Neutrophil (primary cell): Measurements from ENCODE around the gene CACNA1C.
"Not testable (repeated sequence)": the region's sequence is repeated elsewhere in the genome, so short reads cannot be mapped to it uniquely, and the experiment has no call there.

Experiments used
- H3K27ac ChIP-seq: fragments of 200-600 bp; sonication (generic); 2 replicates; pipeline ENCODE4 v1.5.1; 2016; ENCODE audit warnings: mild to moderate bottlenecking, moderate library complexity
- H3K27me3 ChIP-seq: fragments of 200-600 bp; sonication (generic); 2 replicates; pipeline ENCODE4 v1.6.0; 2016; ENCODE audit warnings: mild to moderate bottlenecking
- H3K36me3 ChIP-seq: fragments of 200-600 bp; sonication (generic); 2 replicates; pipeline ENCODE4 v1.5.1; 2017
- H3K4me1 ChIP-seq, 2 experiments: fragments of 200-600 bp in 1 of 2; sonication (generic) in 1 of 2; 1 replicate in 1 of 2; 2 replicates in 1 of 2; pipeline versions ENCODE4 v1.5.1 to v1.6.1; 2013 to 2016; ENCODE audit warnings: low read depth in 1 of 2, low read length in 1 of 2, mild to moderate bottlenecking in 1 of 2, moderate library complexity in 1 of 2; ENCODE audit not compliant: control insufficient read depth in 1 of 2, insufficient read depth in 1 of 2
- H3K4me3 ChIP-seq, 2 experiments: fragments of 200-600 bp in 1 of 2; sonication (generic) in 1 of 2; 1 replicate in 1 of 2; 2 replicates in 1 of 2; pipeline ENCODE4 v1.5.1; 2013 to 2016; ENCODE audit warnings: low read depth in 1 of 2, low read length in 1 of 2, mild to moderate bottlenecking in 1 of 2, moderate library complexity in 1 of 2
- H3K9me3 ChIP-seq: fragments of 200-600 bp; sonication (generic); 2 replicates; pipeline ENCODE4 v1.5.1; 2016
- TF ChIP-seq, protein P1 (sequence below): fragments of 200-600 bp; sonication (generic); IDR thresholded peaks from 2 replicates; pipeline ENCODE4 v1.5.1; 2016; ENCODE audit warnings: antibody characterized with exemption

Gene CACNA1C

DNA sequence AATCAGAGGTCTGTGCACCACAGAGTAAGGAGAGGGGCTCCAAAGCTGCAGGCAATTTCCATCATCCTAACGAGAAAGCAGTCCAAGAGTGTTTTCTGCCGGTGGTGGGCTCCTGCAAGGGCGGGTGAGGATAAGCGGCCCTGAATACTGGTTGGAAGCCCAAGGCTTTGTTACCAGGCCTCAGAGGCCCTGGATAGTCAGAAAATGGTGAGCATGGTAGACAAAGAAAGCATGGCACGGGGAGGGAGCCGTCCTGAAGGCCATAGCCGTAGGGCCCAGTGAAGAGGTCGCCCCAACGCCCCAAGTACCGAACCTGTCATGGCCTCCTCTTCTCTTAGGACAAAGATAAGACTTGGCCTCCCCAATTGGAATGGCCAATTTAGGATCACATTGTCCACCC is 435.3 kb downstream of the CACNA1C start:
- Histone ChIP-seq H3K36me3 (no peaks in the 10 kb centered on the region), H3K4me1 (no peaks in the 10 kb centered on the region), H3K27ac (no peak overlapping the region), H3K27me3 (peaks cover 16% of the 10 kb centered on the region), H3K9me3 (no peaks in the 10 kb centered on the region), H3K4me3 (no peak overlapping the region)
- TF ChIP-seq, protein P1, sequence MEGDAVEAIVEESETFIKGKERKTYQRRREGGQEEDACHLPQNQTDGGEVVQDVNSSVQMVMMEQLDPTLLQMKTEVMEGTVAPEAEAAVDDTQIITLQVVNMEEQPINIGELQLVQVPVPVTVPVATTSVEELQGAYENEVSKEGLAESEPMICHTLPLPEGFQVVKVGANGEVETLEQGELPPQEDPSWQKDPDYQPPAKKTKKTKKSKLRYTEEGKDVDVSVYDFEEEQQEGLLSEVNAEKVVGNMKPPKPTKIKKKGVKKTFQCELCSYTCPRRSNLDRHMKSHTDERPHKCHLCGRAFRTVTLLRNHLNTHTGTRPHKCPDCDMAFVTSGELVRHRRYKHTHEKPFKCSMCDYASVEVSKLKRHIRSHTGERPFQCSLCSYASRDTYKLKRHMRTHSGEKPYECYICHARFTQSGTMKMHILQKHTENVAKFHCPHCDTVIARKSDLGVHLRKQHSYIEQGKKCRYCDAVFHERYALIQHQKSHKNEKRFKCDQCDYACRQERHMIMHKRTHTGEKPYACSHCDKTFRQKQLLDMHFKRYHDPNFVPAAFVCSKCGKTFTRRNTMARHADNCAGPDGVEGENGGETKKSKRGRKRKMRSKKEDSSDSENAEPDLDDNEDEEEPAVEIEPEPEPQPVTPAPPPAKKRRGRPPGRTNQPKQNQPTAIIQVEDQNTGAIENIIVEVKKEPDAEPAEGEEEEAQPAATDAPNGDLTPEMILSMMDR, result no peak

DNA sequence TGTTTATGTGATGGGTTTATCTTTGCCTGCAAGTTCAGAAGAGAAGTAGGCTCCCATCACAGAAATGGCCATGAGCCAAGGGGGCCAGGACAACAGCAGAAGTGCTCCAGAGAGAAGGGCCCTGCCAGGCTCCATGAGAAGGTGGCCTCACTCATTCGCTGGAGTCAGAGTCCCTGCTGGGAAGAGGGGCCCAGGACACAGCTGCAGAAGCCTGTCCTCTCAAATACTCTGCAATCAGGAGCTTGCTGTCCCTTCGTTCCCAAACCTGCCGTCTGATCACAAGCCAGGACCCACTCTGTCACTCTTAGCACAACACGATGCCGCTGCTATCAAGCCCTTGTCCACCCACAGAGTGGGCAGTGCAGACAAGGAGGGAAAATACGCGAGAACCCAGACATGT is 435.8 kb downstream of the CACNA1C start:
- H3K27me3 ChIP-seq, result peaks cover 21% of the 10 kb centered on the region
- H3K9me3 ChIP-seq, result no peaks in the 10 kb centered on the region
- H3K4me1 ChIP-seq, result no peaks in the 10 kb centered on the region
- H3K4me3 ChIP-seq, result no peak overlapping the region
- TF ChIP-seq, protein P1, result no peak
- H3K36me3 ChIP-seq, result no peaks in the 10 kb centered on the region
- H3K27ac ChIP-seq, result no peak overlapping the region

DNA sequence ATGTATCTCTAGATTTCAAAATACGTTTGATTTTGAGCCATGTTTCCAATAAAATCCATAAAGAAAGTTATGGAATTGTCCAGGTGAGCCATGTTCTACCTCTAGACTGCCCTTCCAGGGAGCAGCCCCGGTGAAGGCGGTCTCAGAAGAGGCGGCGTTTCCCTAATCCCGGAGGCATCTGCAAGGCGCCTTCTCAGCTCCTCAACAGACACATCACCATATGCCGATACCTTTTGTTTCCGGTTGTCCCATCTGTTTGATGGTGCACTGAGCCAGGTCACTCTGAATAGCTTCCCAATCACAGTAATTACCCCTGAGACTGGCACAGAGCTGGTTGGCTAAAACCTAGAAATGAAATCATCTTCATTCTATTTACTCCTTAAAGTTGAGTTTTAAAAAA is 436.5 kb downstream of the CACNA1C start:
- no peaks in the 10 kb centered on the region for H3K4me1 ChIP-seq
- H3K9me3 ChIP-seq, result no peaks in the 10 kb centered on the region
- no peaks in the 10 kb centered on the region for H3K36me3 ChIP-seq
- no peak overlapping the region for H3K4me3 ChIP-seq
- H3K27me3 ChIP-seq, result peaks cover 28% of the 10 kb centered on the region
- TF ChIP-seq, protein P1, result no peak
- H3K27ac ChIP-seq, result no peak overlapping the region

DNA sequence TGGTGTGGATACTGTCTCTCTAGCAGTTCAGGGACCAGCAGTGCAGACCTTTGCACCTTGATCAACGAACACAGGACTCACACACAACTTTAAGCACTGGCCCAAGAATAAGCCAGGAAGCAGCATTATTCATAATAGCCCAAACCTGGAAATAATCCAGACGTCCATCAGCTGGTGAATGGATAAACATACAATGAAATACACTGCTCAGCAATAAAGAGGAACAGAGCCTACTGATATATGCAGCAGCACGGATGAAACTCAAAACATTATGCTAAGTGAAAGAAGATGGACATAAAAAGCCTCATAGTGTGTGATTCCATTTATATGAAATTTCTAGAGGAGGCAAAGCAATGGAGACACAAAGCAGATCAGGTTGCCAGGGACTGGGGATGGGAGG is 438.0 kb downstream of the CACNA1C start:
- TF ChIP-seq, protein P1, result no peak
- Histone ChIP-seq H3K4me1 (no peaks in the 10 kb centered on the region), H3K4me3 (no peak overlapping the region), H3K27ac (no peak overlapping the region), H3K36me3 (no peaks in the 10 kb centered on the region), H3K27me3 (peaks cover 43% of the 10 kb centered on the region), H3K9me3 (no peaks in the 10 kb centered on the region)

DNA sequence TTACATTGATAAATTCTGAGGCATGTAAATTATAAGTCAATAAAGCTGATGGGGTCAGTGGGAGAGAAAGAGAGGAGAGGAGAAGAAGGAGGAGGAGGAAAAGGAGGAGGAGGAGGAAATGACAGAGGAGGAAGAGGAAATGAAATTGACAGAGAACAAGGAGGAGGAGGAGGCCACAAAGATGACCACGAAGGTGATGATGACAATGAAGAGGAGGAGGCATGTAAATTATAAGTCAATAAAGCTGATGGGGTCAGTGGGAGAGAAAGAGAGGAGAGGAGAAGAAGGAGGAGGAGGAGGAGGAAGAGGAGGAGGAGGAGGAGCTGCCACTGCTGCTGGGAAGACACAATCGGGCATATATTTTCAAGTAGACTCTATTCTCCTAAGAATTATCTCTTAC is 438.6 kb downstream of the CACNA1C start:
- H3K4me3 ChIP-seq, H3K27ac ChIP-seq, H3K4me1 ChIP-seq, H3K9me3 ChIP-seq, H3K36me3 ChIP-seq: not testable (repeated sequence)
- peaks cover 48% of the 10 kb centered on the region for H3K27me3 ChIP-seq

DNA sequence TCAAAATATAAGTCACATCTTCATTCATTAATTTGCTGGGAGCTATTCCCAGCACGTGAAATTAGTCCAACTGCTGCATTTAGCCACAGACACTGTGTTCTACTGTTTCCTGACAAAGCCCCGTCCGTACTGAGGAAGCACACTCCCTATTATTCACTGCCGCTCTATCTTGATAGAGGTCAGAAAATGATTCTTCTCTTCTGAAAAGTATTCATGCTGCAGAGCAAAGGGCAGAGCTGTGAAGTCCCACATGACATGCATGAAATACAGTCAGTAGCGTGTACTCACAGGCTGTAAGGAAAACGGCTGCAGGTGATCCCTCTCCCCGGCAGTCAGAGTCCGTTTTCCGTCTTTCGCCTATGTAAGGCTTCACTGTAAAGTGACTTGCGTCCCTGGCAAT is 439.4 kb downstream of the CACNA1C start:
- no peaks in the 10 kb centered on the region for H3K36me3 ChIP-seq
- no peaks in the 10 kb centered on the region for H3K9me3 ChIP-seq
- peaks cover 48% of the 10 kb centered on the region for H3K27me3 ChIP-seq
- no peak overlapping the region for H3K27ac ChIP-seq
- TF ChIP-seq, protein P1, result no peak
- H3K4me1 ChIP-seq, result no peaks in the 10 kb centered on the region
- no peak overlapping the region for H3K4me3 ChIP-seq
